Mucosa of stomach (tissue), 1 donor: ENCODE measurements around the gene ZDHHC7.

Experiments
- H3K27me3 ChIP-seq: one replicate; pipeline ENCODE4 v1.7.0; 2013; ENCODE audit warnings: mild to moderate bottlenecking, low read length; ENCODE audit not compliant: control insufficient read depth, insufficient read depth
- H3K36me3 ChIP-seq: one replicate; pipeline ENCODE4 v1.7.0; 2013; ENCODE audit warnings: low read length; ENCODE audit not compliant: control insufficient read depth, insufficient read depth
- H3K4me1 ChIP-seq: one replicate; pipeline ENCODE4 v1.7.0; 2013; ENCODE audit warnings: mild to moderate bottlenecking, low read length; ENCODE audit not compliant: control insufficient read depth, insufficient read depth
- H3K4me3 ChIP-seq: one replicate; pipeline ENCODE4 v1.7.0; 2013; ENCODE audit warnings: low read length
- H3K9ac ChIP-seq: one replicate; pipeline ENCODE4 v1.7.0; 2013; ENCODE audit warnings: mild to moderate bottlenecking, low read length, moderate library complexity
- H3K9me3 ChIP-seq: one replicate; pipeline ENCODE4 v1.7.0; 2013; ENCODE audit warnings: mild to moderate bottlenecking, low read length, moderate library complexity; ENCODE audit not compliant: control insufficient read depth
- donor health status: Pancreatic carcinoma.

Gene ZDHHC7

DNA sequence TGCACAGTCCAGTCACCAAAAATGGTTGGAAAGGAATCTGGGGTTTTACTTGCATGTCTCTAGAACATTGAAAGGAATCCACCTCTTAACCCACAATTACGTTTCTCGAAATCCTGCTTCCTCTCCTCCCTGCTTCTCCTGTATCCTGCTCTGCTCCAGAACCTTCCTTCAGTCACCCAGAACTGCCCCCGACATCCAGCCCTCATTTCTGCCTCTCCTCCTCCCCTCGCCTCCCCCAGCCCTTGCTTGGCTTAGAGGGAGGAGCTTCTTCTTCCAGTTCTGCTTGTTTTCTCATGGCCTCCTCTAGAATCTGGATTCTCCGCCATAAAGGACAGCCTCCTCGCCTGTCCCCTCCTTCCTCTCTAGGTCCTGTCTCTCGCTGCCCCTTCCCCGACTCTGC, 48.3 kb downstream of the ZDHHC7 start:
- H3K9me3 ChIP-seq = no peaks in the 10 kb centered on the region
- H3K27me3 ChIP-seq = no peaks in the 10 kb centered on the region
- H3K9ac ChIP-seq = no peak overlapping the region
- H3K4me1 ChIP-seq = no peaks in the 10 kb centered on the region
- H3K36me3 ChIP-seq = no peaks in the 10 kb centered on the region
- no peak overlapping the region for H3K4me3 ChIP-seq

DNA sequence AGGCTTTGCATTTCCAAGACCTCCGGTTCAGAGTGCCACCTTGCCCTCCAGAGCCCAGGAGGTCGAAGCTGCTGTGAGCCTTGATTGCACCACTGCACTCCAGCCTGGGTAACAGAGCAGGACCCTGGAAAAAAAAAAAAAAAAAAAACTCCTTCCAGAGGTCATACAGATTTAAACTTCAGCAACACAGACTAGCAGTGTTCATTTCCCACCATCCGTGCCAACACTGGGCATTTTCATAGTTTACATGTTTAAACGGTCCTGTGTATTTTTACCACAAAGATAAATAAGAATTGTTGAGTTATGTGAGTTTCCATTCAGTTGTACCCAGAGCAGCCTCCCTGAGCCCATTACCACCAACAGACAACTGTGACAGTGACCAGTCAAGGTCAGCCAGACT, 50.4 kb downstream of the ZDHHC7 start:
- no peak overlapping the region for H3K9ac ChIP-seq

DNA sequence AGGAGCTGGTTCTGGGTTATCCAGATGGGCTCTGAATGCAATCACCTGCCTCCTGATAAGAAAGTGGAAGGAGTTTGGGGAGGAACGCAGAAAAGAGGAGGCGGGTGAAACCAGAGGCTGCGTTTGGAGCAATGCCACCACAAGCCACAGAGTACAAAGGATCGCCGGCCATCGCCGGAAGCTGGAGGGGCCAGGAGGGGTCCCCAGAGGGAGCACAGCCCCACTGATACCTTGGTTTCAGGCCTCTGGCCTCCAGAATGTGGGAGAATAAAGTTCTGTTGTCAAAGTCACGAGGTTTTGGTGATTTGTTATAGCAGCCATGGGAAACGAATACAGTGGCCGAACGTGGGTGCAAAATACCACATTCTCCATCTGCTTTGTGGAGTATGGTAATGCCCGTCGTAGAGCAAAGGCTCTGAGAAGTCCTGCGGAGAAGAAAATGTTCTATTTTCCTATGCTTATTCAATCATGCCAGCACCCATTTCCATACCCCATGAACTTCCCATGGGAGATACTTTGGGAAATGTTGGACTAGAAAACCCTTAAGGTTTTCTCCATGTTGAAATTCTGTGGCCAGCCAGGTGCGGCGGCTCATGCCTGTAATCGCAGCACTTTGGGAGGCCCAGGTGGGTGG, 51.4 kb downstream of the ZDHHC7 start:
- no peaks in the 10 kb centered on the region for H3K36me3 ChIP-seq
- no peaks in the 10 kb centered on the region for H3K9me3 ChIP-seq
- H3K4me3 ChIP-seq = no peak overlapping the region
- H3K4me1 ChIP-seq = no peaks in the 10 kb centered on the region
- H3K9ac ChIP-seq = no peak overlapping the region
- no peaks in the 10 kb centered on the region for H3K27me3 ChIP-seq

More for the DNA sequence above, 50.4 kb downstream of the ZDHHC7 start:
- no peaks in the 10 kb centered on the region for H3K27me3 ChIP-seq
- no peaks in the 10 kb centered on the region for H3K36me3 ChIP-seq
- no peak overlapping the region for H3K4me3 ChIP-seq
- H3K4me1 ChIP-seq = no peaks in the 10 kb centered on the region
- no peaks in the 10 kb centered on the region for H3K9me3 ChIP-seq

DNA sequence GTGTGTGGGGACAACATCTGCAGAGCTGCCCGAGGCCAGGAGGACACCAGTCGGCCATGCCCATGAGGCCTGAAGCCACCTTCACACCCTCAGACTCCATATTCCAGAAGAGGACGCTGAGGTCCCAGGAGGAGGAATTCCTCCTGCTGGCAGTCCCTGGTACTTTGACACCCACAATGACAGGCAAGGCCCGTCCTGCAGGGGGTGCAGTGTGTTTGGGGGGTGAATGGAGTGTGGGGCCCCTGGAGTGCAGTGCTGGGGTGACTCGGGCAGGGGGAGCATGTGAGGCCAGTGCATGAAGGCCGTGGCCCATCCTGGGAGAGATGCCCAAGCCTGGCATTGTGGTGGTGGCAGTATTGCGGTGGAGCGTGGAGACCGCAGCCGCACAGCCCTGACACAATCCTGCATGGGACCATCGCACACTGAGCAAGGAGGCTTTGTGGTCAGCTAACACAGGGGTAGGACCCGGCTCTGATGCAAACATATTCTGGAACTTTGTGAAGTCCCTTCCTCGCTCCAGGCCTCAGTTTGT, 52.2 kb downstream of the ZDHHC7 start:
- Histone ChIP-seq H3K9me3 (no peaks in the 10 kb centered on the region), H3K27me3 (no peaks in the 10 kb centered on the region), H3K4me1 (no peaks in the 10 kb centered on the region), H3K36me3 (no peaks in the 10 kb centered on the region), H3K4me3 (no peak overlapping the region), H3K9ac (no peak overlapping the region)

DNA sequence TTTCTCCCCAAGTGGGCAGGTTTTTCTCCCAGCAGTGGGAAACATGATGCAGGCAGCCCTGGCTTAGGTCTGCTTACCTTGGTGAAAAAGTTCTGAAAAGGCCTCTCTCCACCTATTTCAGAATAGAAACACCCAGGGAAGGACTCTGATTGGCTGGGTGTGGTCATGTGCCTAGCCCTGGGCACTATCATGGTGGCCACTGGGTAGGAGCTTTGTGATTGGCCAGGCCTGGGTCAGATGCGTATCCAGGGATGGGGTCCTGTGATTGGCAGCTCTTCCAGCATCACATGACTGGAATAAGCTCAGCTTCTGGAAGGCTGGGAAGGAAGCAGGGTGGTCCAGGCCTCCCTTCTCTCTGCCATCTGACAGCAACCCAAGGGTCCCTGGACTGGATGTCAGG, 53.5 kb downstream of the ZDHHC7 start:
- H3K9ac ChIP-seq = no peak overlapping the region
- no peaks in the 10 kb centered on the region for H3K27me3 ChIP-seq
- no peaks in the 10 kb centered on the region for H3K9me3 ChIP-seq
- H3K36me3 ChIP-seq = no peaks in the 10 kb centered on the region
- no peak overlapping the region for H3K4me3 ChIP-seq
- H3K4me1 ChIP-seq = peaks cover 7% of the 10 kb centered on the region

DNA sequence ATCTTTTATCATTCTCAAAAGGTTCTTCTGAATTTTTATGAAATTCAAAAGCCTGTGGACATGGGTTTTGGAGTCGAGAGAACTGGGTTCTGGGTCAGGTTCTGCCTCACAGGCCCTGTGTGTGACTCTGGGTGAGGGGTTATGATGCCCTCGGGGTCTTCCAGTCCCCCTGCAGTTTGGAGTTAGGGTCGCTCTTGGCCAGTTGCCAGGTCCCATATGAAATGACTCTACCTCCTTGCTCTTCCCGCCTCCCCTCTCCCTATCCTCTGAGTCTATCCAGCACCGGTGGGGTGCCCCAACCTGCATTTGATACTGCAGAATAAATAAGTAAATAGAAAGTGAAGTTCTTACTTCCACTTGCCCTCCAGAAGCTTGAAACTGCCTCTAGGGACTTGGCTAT, 54.1 kb downstream of the ZDHHC7 start:
- no peaks in the 10 kb centered on the region for H3K36me3 ChIP-seq
- H3K9me3 ChIP-seq = no peaks in the 10 kb centered on the region
- no peak overlapping the region for H3K4me3 ChIP-seq
- H3K27me3 ChIP-seq = no peaks in the 10 kb centered on the region
- no peak overlapping the region for H3K9ac ChIP-seq
- H3K4me1 ChIP-seq = peaks cover 12% of the 10 kb centered on the region

DNA sequence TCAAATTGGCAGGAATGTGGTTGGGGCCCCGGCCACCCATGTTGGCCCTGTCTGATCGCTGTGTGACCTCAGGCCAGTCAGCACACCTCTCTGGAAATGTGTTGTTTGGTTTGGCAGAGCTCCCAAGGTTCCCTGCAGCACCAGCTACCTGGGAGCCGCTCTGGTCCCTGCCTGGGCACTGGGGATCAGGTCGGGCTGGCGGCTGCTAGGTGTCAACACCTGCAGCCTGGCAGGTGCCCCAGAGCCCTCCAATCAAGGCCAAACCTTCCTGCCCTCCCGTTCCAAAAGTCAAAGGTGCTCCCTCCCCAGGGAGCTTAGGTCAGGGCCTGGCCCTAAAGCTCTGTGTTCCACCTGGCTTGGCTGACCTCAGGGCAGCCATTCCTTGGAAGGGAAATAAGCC, 55.9 kb downstream of the ZDHHC7 start:
- H3K4me1 ChIP-seq = peaks cover 12% of the 10 kb centered on the region
- H3K9ac ChIP-seq = no peak overlapping the region
- H3K27me3 ChIP-seq = no peaks in the 10 kb centered on the region
- no peaks in the 10 kb centered on the region for H3K36me3 ChIP-seq
- H3K9me3 ChIP-seq = no peaks in the 10 kb centered on the region
- no peak overlapping the region for H3K4me3 ChIP-seq

DNA sequence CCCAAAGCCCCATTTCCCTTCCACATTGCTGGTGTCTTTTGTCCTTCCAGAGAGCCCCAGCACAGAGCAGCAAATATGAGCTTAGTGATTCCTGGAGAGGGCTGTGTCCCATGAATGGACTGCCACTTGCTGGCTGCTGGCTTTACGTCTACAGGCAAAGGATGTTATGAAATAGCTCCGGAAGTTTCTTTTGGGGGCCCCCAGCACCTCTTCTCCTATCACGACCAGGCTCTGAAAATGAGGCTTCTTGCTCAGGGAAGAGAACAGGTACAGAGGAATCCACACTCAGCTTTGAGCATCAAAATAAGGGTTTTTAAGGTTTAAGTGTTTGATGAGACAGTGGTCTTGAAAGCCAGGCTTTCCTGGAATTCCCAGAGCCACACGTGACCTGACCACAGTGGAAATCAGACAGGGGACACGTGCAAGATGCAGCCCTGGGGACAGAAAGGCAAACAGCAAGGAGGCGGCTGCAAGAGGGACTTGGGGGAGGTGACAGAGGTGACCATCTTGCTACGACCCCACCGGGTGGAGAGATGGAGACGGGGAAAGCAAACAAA, 58.1 kb downstream of the ZDHHC7 start:
- Histone ChIP-seq H3K36me3 (no peaks in the 10 kb centered on the region), H3K9me3 (no peaks in the 10 kb centered on the region), H3K4me3 (no peak overlapping the region), H3K27me3 (no peaks in the 10 kb centered on the region), H3K9ac (no peak overlapping the region), H3K4me1 (peaks cover 12% of the 10 kb centered on the region)

DNA sequence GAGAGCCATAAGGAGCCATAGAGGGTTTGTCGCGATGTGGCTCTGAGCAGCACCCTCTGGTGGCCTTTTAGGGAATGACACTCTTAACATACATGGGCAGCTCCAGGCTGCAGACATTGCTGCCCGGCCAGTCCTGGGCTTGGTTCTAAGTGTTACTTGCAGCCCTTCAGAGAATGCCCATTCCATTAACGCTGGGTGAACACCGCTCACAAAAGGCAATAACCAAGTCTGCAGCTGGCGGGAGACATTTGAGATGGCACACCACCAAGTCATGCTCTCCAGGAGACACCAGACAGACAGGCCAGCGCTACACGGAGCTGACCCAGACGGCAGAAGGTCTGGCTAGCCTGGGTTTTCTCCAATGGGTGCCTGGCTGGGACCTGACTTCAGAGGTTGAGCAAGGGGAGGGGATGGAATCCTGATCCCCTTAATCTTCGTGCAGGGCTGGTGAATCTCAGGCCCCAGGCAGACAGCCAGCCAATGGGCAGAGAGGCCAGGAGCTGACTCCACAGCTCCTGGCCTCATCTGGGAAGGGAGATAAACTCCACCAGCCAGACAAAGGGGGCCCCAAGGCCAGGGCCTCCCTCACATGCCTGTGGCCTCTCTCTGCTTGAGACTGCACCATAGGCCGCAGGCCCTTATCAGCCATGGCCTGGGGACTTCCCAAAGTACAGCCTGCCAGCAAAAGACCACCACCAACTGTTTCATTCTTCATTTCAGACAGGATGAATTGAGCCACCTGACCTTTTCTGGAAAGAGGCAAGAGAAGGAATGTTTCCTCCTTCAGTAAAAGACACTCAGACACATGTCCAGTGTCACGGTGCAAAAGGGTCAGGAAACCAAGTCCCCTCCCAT, 58.8 kb downstream of the ZDHHC7 start:
- H3K27me3 ChIP-seq = no peaks in the 10 kb centered on the region
- no peak overlapping the region for H3K4me3 ChIP-seq
- H3K36me3 ChIP-seq = no peaks in the 10 kb centered on the region
- peaks cover 12% of the 10 kb centered on the region for H3K4me1 ChIP-seq
- H3K9me3 ChIP-seq = no peaks in the 10 kb centered on the region
- no peak overlapping the region for H3K9ac ChIP-seq

DNA sequence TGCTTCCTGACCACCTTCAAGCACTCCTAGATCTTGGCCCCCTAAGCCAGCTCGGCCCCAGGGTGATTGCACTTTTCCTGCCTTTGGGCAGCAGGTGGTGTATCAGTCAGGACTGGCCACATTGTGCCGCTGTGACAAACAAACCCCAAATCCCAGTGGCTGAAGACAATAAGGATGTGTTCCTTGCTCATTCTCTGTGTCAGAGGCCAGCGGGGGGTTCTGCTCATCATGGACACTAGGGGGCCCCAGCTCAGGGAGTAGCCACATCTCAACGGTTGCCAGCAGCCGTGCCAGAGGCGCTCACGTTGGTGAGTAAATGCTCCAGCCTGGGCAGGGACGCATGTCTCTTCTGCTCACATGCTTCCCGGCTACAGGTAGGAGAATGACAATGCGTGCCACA, 60.4 kb downstream of the ZDHHC7 start:
- Histone ChIP-seq H3K27me3 (no peaks in the 10 kb centered on the region), H3K9ac (no peak overlapping the region), H3K4me3 (no peak overlapping the region), H3K4me1 (peaks cover 12% of the 10 kb centered on the region), H3K36me3 (no peaks in the 10 kb centered on the region), H3K9me3 (no peaks in the 10 kb centered on the region)

DNA sequence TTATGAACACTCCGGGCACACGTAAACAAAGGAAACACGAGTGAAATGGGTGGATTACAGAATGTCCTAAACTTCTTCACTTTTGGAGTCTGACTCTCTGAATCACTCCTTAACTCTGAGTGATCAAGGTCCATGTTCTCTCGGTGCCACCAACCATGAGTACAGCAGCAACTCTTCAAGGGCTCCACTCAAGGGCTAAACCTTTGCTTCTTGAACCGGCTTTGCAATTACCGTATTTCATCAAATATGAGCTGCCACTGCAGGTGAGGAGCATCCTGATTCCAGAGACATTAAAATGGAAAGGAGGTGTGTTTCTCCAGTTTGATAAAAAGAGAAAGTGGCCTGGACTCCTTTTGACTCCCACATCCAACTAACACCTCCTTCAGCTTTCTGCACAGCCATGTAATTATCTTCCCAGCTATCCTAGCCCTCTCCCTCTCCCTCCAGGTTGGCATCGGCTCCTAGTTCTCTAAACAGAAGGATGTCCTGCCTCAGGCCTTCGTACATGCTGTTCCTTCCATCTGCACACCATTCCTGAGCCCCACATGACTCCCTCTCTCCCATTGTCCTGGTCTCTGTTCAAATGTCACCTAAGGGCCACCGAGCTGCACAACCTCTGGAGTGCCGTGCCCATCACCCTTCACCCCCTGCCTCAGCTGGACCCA, 61.4 kb downstream of the ZDHHC7 start:
- Histone ChIP-seq H3K4me3 (no peak overlapping the region), H3K9ac (no peak overlapping the region), H3K4me1 (peaks cover 12% of the 10 kb centered on the region), H3K9me3 (no peaks in the 10 kb centered on the region), H3K36me3 (no peaks in the 10 kb centered on the region), H3K27me3 (no peaks in the 10 kb centered on the region)
